Fibroblast of the aortic adventitia (primary cell): Measurements from ENCODE around the gene SLC25A3. TPM values are rescaled to one million over a fixed set of nuclear protein-coding genes. Genes with fewer than 3 reads are reported as not detected.
A peak's percentile ranks its signal among the peaks of the same experiment; 100 is the strongest.

ENCODE experiments used
- DNase-seq: peaks from one replicate; pipeline ENCODE4 v3.0.0-alpha.2; 2010; ENCODE audit warnings: low read depth
- H3K4me3 ChIP-seq: 2 replicates; pipeline ENCODE4 v1.5.1; 2011; ENCODE audit warnings: low read depth, mild to moderate bottlenecking, control low read depth, low read length, moderate library complexity
- small RNA-seq: library from RNA; depleted of rRNA; stranded (forward); fragments of <200 nt; gene quantifications from one replicate; pipeline ENCODE3, GENCODE V24; 2012
- total RNA-seq: library from RNA; depleted of rRNA; stranded (reverse); fragments of >200 nt; gene quantifications from 2 replicates; pipeline ENCODE4 v1.2.3, GENCODE V29; 2012; ENCODE audit warnings: low replicate concordance
- TF ChIP-seq, protein P1 (sequence below): IDR thresholded peaks from 2 replicates; pipeline ENCODE4 v1.5.1; 2011; ENCODE audit warnings: mild to moderate bottlenecking, low read length, control low read depth, inconsistent platforms; ENCODE audit not compliant: insufficient read depth

The SLC25A3 gene
- total RNA-seq, 1 donor = 760 TPM

DNA sequence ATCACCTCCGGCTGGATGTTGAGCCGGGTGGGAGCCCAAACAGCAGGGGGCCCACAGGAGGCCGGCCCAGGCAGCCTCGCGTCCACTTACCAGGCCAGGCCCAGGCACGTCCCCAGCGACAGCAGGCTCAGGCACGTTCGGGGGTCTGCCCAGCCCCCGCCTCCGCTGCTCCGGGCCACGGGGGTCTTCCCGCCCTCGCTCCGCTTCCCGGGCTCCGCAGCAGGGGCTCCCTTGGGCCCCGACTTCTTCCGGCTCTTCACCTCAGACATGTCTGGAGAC, 50.9 kb downstream of the SLC25A3 start:
- TF ChIP-seq, protein P1, sequence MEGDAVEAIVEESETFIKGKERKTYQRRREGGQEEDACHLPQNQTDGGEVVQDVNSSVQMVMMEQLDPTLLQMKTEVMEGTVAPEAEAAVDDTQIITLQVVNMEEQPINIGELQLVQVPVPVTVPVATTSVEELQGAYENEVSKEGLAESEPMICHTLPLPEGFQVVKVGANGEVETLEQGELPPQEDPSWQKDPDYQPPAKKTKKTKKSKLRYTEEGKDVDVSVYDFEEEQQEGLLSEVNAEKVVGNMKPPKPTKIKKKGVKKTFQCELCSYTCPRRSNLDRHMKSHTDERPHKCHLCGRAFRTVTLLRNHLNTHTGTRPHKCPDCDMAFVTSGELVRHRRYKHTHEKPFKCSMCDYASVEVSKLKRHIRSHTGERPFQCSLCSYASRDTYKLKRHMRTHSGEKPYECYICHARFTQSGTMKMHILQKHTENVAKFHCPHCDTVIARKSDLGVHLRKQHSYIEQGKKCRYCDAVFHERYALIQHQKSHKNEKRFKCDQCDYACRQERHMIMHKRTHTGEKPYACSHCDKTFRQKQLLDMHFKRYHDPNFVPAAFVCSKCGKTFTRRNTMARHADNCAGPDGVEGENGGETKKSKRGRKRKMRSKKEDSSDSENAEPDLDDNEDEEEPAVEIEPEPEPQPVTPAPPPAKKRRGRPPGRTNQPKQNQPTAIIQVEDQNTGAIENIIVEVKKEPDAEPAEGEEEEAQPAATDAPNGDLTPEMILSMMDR = peak; percentile 20
- DNase-seq = no peak
- peak overlapping the region; percentile 92 for H3K4me3 ChIP-seq

DNA sequence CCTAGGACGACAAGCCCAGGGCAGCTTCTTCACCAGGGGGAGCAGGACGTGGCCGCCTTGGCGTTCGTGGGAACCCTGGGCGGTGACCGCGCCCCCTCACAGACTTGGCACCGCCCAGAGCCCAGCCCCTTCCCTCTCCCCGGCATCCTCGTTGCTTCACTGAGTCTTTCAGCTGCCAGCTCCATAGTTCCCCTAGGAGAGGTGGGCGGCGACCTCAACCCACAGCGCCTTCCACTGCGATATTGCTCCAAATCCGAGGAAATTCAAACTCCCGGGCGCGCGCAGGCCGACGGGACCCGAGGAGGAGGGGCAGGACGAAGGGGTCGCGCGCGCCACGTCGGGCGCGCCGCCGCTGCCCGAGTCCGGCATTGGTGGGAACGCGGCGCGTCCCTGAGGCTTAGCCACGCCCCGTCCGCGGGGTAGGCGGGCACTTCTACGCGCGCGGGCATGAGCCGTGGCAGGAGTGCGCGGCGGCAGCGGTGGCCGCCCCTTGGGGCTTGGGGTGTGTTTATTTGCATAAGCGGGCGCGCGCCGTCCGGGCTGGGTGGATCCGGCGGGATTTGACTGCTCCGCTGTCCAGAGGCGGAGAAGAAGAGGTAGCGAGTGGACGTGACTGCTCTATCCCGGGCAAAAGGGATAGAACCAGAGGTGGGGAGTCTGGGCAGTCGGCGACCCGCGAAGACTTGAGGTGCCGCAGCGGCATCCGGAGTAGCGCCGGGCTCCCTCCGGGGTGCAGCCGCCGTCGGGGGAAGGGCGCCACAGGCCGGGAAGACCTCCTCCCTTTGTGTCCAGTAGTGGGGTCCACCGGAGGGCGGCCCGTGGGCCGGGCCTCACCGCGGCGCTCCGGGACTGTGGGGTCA, 51.5 kb downstream of the SLC25A3 start, which contains the start of the genes APAF1 and IKBIP:
TSS of gene APAF1 (plus strand) at position 579 of the 860 bp plus-strand sequence. CDS start 3,070 bp downstream, outside the sequence.
TSS of gene IKBIP (minus strand) at position 77 of the 860 bp plus-strand sequence. CDS start 87 bp downstream, outside the sequence.
- peak; percentile 93 for DNase-seq
- H3K4me3 ChIP-seq = peak within 1 kb of the TSS; percentile 92
- TF ChIP-seq, protein P1 = no peak

DNA sequence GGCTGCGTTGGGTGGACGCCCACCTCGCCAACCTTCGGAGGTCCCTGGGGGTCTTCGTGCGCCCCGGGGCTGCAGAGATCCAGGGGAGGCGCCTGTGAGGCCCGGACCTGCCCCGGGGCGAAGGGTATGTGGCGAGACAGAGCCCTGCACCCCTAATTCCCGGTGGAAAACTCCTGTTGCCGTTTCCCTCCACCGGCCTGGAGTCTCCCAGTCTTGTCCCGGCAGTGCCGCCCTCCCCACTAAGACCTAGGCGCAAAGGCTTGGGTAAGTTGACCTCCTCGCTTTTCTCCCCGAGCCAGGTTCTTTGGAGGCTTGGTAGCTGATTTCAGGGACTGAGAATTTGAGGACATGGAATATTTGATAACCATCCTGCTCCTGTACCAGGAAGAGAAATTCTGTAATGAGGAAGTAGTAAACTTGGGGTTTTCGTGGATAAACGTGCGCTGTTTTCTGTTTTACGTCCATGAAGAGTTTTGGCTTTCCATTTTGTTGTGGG, 52.1 kb downstream of the SLC25A3 start:
- DNase-seq = peak; percentile 16
- TF ChIP-seq, protein P1 = no peak

DNA sequence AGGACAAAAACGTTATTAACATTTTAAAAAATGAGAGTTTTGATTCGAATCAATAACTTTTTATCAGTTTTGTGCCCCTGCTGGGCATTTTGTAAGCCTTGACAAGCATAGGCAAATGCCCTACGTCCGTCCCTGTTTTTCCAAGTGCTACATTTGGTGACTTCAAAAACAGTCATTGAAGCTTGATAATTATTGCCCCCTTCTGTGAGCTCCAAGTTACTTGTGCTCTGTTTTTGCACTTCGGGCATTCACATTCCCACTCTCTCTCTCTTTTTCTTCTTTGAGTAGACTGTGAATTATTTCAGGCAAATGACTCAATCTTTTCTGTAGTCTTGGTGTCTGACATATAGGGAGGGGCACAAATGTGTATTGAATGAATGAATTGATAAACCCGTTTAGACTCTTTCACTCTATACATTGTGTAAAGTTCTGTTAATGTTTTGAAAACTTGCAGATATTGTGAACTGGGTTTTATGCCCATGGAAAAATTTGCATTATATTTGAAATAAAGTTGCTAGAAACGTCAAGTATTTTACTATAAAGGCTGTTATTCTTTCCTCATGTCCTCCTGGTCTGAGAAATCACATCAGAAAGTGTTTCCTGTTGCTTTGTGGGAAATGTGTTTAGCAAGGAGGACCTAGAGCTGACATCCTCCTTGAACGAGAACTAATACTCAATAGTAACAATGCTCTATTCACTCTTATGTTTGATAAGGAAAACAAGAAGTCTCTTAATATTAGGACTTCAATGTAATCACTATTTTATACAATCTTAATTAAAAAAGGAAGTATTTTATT, 53.0 kb downstream of the SLC25A3 start:
- DNase-seq = peak; percentile 28

More for the DNA sequence above, 52.1 kb downstream of the SLC25A3 start:
- peak overlapping the region; percentile 92 for H3K4me3 ChIP-seq

DNA sequence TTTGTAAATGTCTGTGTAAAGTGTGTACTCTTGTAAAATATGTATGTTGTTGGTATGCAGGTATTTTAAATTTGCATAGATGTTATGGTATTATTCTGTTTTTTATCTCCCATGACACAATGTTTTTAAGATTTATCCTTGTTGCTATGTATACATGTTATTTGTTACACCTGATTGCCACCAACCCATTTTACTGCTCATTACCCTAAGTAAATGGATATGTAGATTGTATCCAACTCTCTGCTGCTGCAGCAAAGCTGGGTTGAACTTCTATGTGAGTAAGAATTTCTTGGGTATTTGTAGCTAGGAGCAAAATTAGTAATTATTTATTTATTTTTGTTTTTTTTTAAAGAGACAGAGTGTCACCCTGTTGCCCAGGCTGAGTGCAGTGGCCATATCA, 57.8 kb downstream of the SLC25A3 start:
- H3K4me3 ChIP-seq = no peak overlapping the region
- TF ChIP-seq, protein P1 = no peak
- no peak for DNase-seq

More for the DNA sequence above, 53.0 kb downstream of the SLC25A3 start:
- peak overlapping the region; percentile 92 for H3K4me3 ChIP-seq
- TF ChIP-seq, protein P1 = no peak

DNA sequence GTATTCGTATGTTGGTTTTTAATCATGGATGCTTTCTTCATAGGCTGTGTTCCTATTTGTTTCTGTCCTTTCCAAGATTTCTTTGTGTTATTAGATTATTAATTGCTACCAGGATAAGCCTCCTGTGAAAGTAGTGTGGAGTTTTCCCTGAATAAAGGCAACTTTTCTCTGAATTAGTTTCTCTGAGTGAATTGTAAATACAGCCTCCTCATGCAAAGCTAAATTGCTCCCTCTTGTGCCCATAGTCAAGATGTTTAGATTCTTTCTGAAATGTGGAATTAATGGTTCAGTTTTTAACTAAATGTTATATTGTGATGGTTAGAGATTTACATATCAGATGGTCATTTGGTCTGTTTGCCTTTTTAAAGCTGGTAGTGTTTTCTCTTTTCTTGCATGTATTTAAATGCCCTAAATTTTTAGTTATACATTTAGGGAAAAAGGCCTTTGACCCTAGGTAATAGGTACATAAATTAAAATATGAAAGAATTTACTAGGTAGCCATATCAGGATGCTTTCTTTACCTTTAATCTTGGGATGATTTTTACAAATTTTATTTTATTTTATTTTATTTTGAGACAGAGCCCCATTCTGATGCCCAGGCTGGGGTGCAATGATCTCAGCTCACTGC, 60.5 kb downstream of the SLC25A3 start:
- peak; percentile 80 for DNase-seq
- TF ChIP-seq, protein P1 = peak; percentile 63
- H3K4me3 ChIP-seq = no peak overlapping the region

Small RNA genes lying within 50 kb of the gene (small RNA-seq; reads per million reads assigned to genes)
- 78.1 reads per million, percentile 97 among the genes with 10 or more reads in this experiment for gene SNORA53

Other genes with a start within 250 kb of the SLC25A3 start
- 49.4 and 130 TPM in 2 replicates for gene TMPO, start 78.1 kb upstream of the SLC25A3 start, total RNA-seq
- 51.5 and 67.4 TPM in 2 replicates for gene IKBIP, start 51.1 kb downstream of the SLC25A3 start, total RNA-seq
- 20.4 and 24.1 TPM in 2 replicates for gene APAF1, start 51.6 kb downstream of the SLC25A3 start, total RNA-seq